H1 (cell line): ENCODE results near the gene OR52E4. TPM values are rescaled to one million over a fixed set of nuclear protein-coding genes. Genes with fewer than 3 reads are reported as not detected.

Source experiments
- CTCF ChIA-PET: fragments of 300-600 bp; sonication (Branson Sonifier 250); formaldehyde crosslinking; loops from one replicate; lab custom pipeline; 2021; ENCODE audit not compliant: partially characterized antibody; lab: Charles Lee
- POLR2A ChIA-PET: fragments of 300-600 bp; sonication (Branson Sonifier 250); formaldehyde crosslinking; loops from one replicate; lab custom pipeline; 2021; ENCODE audit warnings: inconsistent platforms; ENCODE audit not compliant: partially characterized antibody; lab: Charles Lee
- DNase-seq, 2 experiments: peaks; one replicate each; pipeline versions ENCODE4 v3.0.0 to v3.0.0-alpha.2; 2010 to 2022; ENCODE audit warnings: low spot score in 2 of 2, low read depth in 1 of 2, mixed read lengths in 1 of 2
- FAIRE-seq: peaks from 2 replicates; lab custom pipeline; 2011; peaks lifted over from hg19 to GRCh38; lab: Jason Lieb, UNC
- H2AFZ ChIP-seq: 2 replicates; pipeline ENCODE4 v1.8.1; 2012; ENCODE audit warnings: low read length, inconsistent platforms
- H2AK5ac ChIP-seq: 2 replicates; pipeline ENCODE4 v1.6.1; 2013; ENCODE audit warnings: low read depth, low read length
- H2BK120ac ChIP-seq: replicated peaks from 2 replicates; pipeline ENCODE3; 2013; ENCODE audit warnings: low read depth, low read length, inconsistent platforms
- H2BK12ac ChIP-seq: 2 replicates; pipeline ENCODE4 v1.6.1; 2013; ENCODE audit warnings: low read depth, low read length
- H2BK15ac ChIP-seq: 2 replicates; pipeline ENCODE4 v1.6.1; 2013; ENCODE audit warnings: low read length
- H2BK20ac ChIP-seq: 2 replicates; pipeline ENCODE4 v1.6.1; 2013; ENCODE audit warnings: low read length
- H2BK5ac ChIP-seq: 2 replicates; pipeline ENCODE4 v1.6.1; 2013; ENCODE audit warnings: low read depth, low read length
- H3K14ac ChIP-seq: 2 replicates; pipeline ENCODE4 v1.6.1; 2013; ENCODE audit warnings: inconsistent platforms; ENCODE audit not compliant: insufficient read length
- H3K18ac ChIP-seq: 2 replicates; pipeline ENCODE4 v1.6.1; 2013; ENCODE audit warnings: low read length; ENCODE audit errors: extremely low read depth
- H3K23ac ChIP-seq: 2 replicates; pipeline ENCODE4 v1.6.1; 2013; ENCODE audit warnings: inconsistent platforms; ENCODE audit not compliant: insufficient read length
- H3K23me2 ChIP-seq: 2 replicates; pipeline ENCODE4 v1.6.1; 2013; ENCODE audit warnings: low read depth, low read length
- H3K27ac ChIP-seq: 2 replicates; pipeline ENCODE4 v1.6.1; 2011; ENCODE audit warnings: low read depth, low read length, inconsistent platforms
- H3K27me3 ChIP-seq, 4 experiments: replicated peaks in 1 of 4; 1 replicate in 1 of 4; 2 replicates in 3 of 4; pipeline versions ENCODE4 v1.6.1 to v1.8.1; 2011 to 2013; ENCODE audit warnings: low read length in 3 of 4, mild to moderate bottlenecking in 3 of 4, inconsistent platforms in 2 of 4, mixed read lengths in 2 of 4, moderate library complexity in 1 of 4; ENCODE audit not compliant: control insufficient read depth in 3 of 4, insufficient read depth in 3 of 4; ENCODE audit errors: extremely low read depth in 1 of 4
- H3K36me3 ChIP-seq, 4 experiments: 2 replicates each; pipeline versions ENCODE4 v1.6.1 to v1.8.1; 2011 to 2013; ENCODE audit warnings: mild to moderate bottlenecking in 4 of 4, low read length in 3 of 4, moderate library complexity in 2 of 4, control low read depth in 1 of 4, inconsistent platforms in 1 of 4; ENCODE audit not compliant: insufficient read depth in 4 of 4, control insufficient read depth in 2 of 4
- H3K4ac ChIP-seq: replicated peaks from 2 replicates; pipeline ENCODE3; 2013; ENCODE audit warnings: low read length, low read depth, mixed read lengths, inconsistent platforms; ENCODE audit not compliant: insufficient read length
- H3K4me1 ChIP-seq, 4 experiments: replicated peaks in 1 of 4; 1 replicate in 1 of 4; 2 replicates in 3 of 4; pipeline versions ENCODE4 v1.6.1 to v1.8.1; 2011 to 2013; ENCODE audit warnings: low read length in 3 of 4, inconsistent platforms in 2 of 4, mixed read lengths in 1 of 4; ENCODE audit not compliant: insufficient read depth in 4 of 4, control insufficient read depth in 3 of 4
- H3K4me2 ChIP-seq, 2 experiments: 2 replicates each; pipeline versions ENCODE4 v1.6.1 to v1.8.1; 2011 to 2013; ENCODE audit warnings: low read depth in 2 of 2, low read length in 2 of 2, control low read depth in 1 of 2, inconsistent platforms in 1 of 2, mild to moderate bottlenecking in 1 of 2; ENCODE audit not compliant: insufficient read depth in 1 of 2
- H3K4me3 ChIP-seq, 4 experiments: fragments of 200-600, 300-600 bp in 1 of 4; sonication (generic), shearing (Covaris generic), sonication (Bioruptor Twin) in 1 of 4; 2 replicates each; pipeline versions ENCODE4 v1.5.1 to v1.8.1; 2011 to 2016; ENCODE audit warnings: low read length in 4 of 4, low read depth in 3 of 4, control low read depth in 2 of 4, inconsistent platforms in 2 of 4, mild to moderate bottlenecking in 2 of 4, mixed read lengths in 1 of 4, moderate library complexity in 1 of 4; ENCODE audit not compliant: insufficient read depth in 2 of 4; ENCODE audit errors: extremely low read depth in 1 of 4
- H3K56ac ChIP-seq: replicated peaks from 2 replicates; pipeline ENCODE3; 2013; ENCODE audit warnings: low read depth, mild to moderate bottlenecking, mixed read lengths, low read length, inconsistent platforms; ENCODE audit not compliant: insufficient read length
- H3K79me1 ChIP-seq: 2 replicates; pipeline ENCODE4 v1.6.1; 2013; ENCODE audit warnings: low read depth, low read length, control low read depth
- H3K79me2 ChIP-seq, 2 experiments: 2 replicates each; pipeline versions ENCODE4 v1.6.1 to v1.8.1; 2012 to 2013; ENCODE audit warnings: low read length in 2 of 2, mild to moderate bottlenecking in 2 of 2, inconsistent platforms in 1 of 2; ENCODE audit not compliant: insufficient read depth in 2 of 2, control insufficient read depth in 1 of 2
- H3K9ac ChIP-seq, 4 experiments: replicated peaks in 1 of 4; 1 replicate in 1 of 4; 2 replicates in 3 of 4; pipeline versions ENCODE4 v1.6.1 to v1.8.1; 2011 to 2013; ENCODE audit warnings: low read depth in 3 of 4, low read length in 3 of 4, control low read depth in 2 of 4, mild to moderate bottlenecking in 2 of 4, moderate library complexity in 2 of 4, inconsistent platforms in 1 of 4; ENCODE audit errors: extremely low read depth in 1 of 4
- H3K9me3 ChIP-seq, 2 experiments: 2 replicates each; pipeline versions ENCODE4 v1.6.1 to v1.8.1; 2012 to 2013; ENCODE audit warnings: mild to moderate bottlenecking in 2 of 2, moderate library complexity in 2 of 2, control low read depth in 1 of 2, inconsistent platforms in 1 of 2, low read depth in 1 of 2, low read length in 1 of 2, mixed read lengths in 1 of 2; ENCODE audit not compliant: insufficient read depth in 2 of 2
- H4K20me1 ChIP-seq, 2 experiments: replicated peaks in 1 of 2; 2 replicates each; pipeline versions ENCODE3 to v1.8.1; 2011 to 2013; ENCODE audit warnings: inconsistent platforms in 2 of 2, low read length in 2 of 2, mild to moderate bottlenecking in 1 of 2; ENCODE audit not compliant: insufficient read depth in 2 of 2, control insufficient read depth in 1 of 2
- H4K5ac ChIP-seq: 2 replicates; pipeline ENCODE4 v1.6.1; 2013; ENCODE audit warnings: low read length, low read depth, mixed read lengths, inconsistent platforms; ENCODE audit not compliant: insufficient read length
- H4K8ac ChIP-seq: 2 replicates; pipeline ENCODE4 v1.8.0; 2013; ENCODE audit warnings: mild to moderate bottlenecking, moderate library complexity, low read length, inconsistent platforms; ENCODE audit not compliant: insufficient read depth; ENCODE audit errors: extremely low read depth
- H4K91ac ChIP-seq: replicated peaks from 2 replicates; pipeline ENCODE3; 2013; ENCODE audit warnings: low read length, mixed read lengths, inconsistent platforms; ENCODE audit not compliant: insufficient read length
- EP300 ChIP-seq, 2 experiments: IDR thresholded peaks; 1 replicate in 1 of 2; 2 replicates in 1 of 2; pipeline ENCODE4 v1.6.1; 2011 to 2012; ENCODE audit warnings: low read depth in 2 of 2, low read length in 2 of 2, mild to moderate bottlenecking in 2 of 2, borderline replicate concordance in 1 of 2, inconsistent platforms in 1 of 2, moderate library complexity in 1 of 2
- FOSL1 ChIP-seq: IDR thresholded peaks from 2 replicates; pipeline ENCODE4 v1.6.1; 2011; ENCODE audit warnings: mild to moderate bottlenecking, low read depth, low read length, moderate library complexity; ENCODE audit not compliant: insufficient read depth
- GABPA ChIP-seq: IDR thresholded peaks from 2 replicates; pipeline ENCODE4 v1.6.1; 2011; ENCODE audit warnings: mild to moderate bottlenecking, low read length, moderate library complexity, borderline replicate concordance; ENCODE audit not compliant: insufficient read depth
- HDAC2 ChIP-seq, 2 experiments: fragments of 300-600 bp in 1 of 2; sonication (generic) in 1 of 2; IDR thresholded peaks; 2 replicates each; pipeline ENCODE4 v1.6.1; 2011 to 2012; ENCODE audit warnings: low read depth in 2 of 2, low read length in 2 of 2, mild to moderate bottlenecking in 2 of 2, moderate library complexity in 2 of 2, borderline replicate concordance in 1 of 2, inconsistent platforms in 1 of 2
- KDM4A ChIP-seq: IDR thresholded peaks from one replicate; pipeline ENCODE4 v1.7.1; 2012; ENCODE audit warnings: low read depth, mild to moderate bottlenecking, moderate library complexity, low read length, inconsistent platforms; ENCODE audit not compliant: severe bottlenecking
- POLR2A ChIP-seq, 2 experiments: IDR thresholded peaks; 1 replicate in 1 of 2; 2 replicates in 1 of 2; pipeline ENCODE4 v1.6.1; 2011; ENCODE audit warnings: low read depth in 2 of 2, low read length in 2 of 2, mild to moderate bottlenecking in 2 of 2; ENCODE audit errors: control extremely low read depth in 1 of 2
- POU5F1 ChIP-seq: IDR thresholded peaks from 2 replicates; pipeline ENCODE4 v1.6.1; 2011; ENCODE audit warnings: low read depth, mild to moderate bottlenecking, low read length, moderate library complexity
- SIX5 ChIP-seq: IDR thresholded peaks from 2 replicates; pipeline ENCODE4 v1.6.1; 2011; ENCODE audit warnings: mild to moderate bottlenecking, low read depth, low read length
- SP4 ChIP-seq: IDR thresholded peaks from 2 replicates; pipeline ENCODE4 v1.6.1; 2012; ENCODE audit warnings: low read length, inconsistent platforms
- TAF1 ChIP-seq: IDR thresholded peaks from 2 replicates; pipeline ENCODE4 v1.6.1; 2011; ENCODE audit warnings: mild to moderate bottlenecking, low read depth, low read length
- ZNF274 ChIP-seq: IDR thresholded peaks from 2 replicates; pipeline ENCODE4 v1.7.0; 2012; ENCODE audit warnings: low read length, borderline replicate concordance; ENCODE audit errors: extremely low read depth
- WGBS, 2 experiments: shearing (Covaris generic) in 1 of 2; methylation state at CpG; one replicate each; pipeline versions ENCODE4 v1.1.6 to v1.1.7; 2013 to 2015; ENCODE audit warnings: low lambda C conversion rate in 2 of 2, mixed read lengths in 2 of 2, inconsistent platforms in 1 of 2, low coverage in 1 of 2, missing lambda C conversion rate in 1 of 2; ENCODE audit not compliant: insufficient replicate concordance in 2 of 2, insufficient coverage in 1 of 2, insufficient read length in 1 of 2; ENCODE audit errors: extremely low coverage in 1 of 2, missing lambda C conversion rate in 1 of 2; 5-methylcytosine and 5-hydroxymethylcytosine counted together
- polyA plus RNA-seq, 7 experiments: library from polyadenylated mRNA; depleted of rRNA in 3 of 7; stranded (reverse) in 5 of 7; unstranded in 2 of 7; fragments of >200 nt in 5 of 7; fragments of 200-250 nt in 2 of 7; gene quantifications; 1 replicate in 5 of 7; 2 replicates in 1 of 7; 4 replicates in 1 of 7; pipeline versions ENCODE4 v1.2.1 to v1.2.3, GENCODE V29; 2011 to 2013; ENCODE audit warnings: missing spikeins in 2 of 7, mixed read lengths in 2 of 7
- total RNA-seq: library from RNA; stranded (reverse); fragmentation: NEBNext Ultra II Directional; extraction: Animal tissue kit (Norgen Biotek cat#: 25700); gene quantifications from 2 replicates; pipeline ENCODE4 v1.2.1, GENCODE V29; 2021
- TF ChIP-seq, protein P1 (sequence below): IDR thresholded peaks from 2 replicates; pipeline ENCODE4 v1.6.1; 2012; ENCODE audit warnings: low read length, inconsistent platforms

Gene OR52E4
- total and polyA plus RNA-seq, 2 of the 8 experiments (the other 6 are each of a cell fraction or from before 2014, with no cell fraction given), result not detected

DNA sequence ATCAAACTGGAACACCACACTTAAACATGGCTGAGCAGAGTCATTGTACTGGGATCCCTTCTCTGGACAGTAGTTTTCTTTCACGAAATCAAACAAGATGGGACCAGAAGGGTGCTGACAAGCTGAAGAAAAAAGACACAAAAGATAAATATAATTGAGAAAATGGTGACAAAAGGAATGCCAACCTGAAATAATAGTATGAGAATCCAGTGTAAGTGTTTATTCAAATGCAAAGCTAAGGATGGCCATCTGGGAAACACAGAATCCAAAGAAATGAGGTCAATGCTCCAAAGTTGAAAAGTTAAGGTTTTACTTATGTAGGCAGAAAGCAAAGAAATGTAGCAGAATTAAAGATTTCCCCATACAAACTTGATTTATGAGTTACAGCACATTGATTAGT lies 7.2 kb downstream of the OR52E4 start:
- no peak overlapping the region for H3K14ac ChIP-seq
- ChIA-PET CTCF (interaction anchor here (0.9 to 1.5 kb wide), 3 partner anchors 23 to 412 kb away, joined by 3 read pairs; no protein-coding TSS in a partner anchor), POLR2A (interaction anchor here (0.6 kb wide), 1 partner anchor 128 kb away, joined by 4 read pairs; no protein-coding TSS in a partner anchor)
- no peak overlapping the region for H2BK15ac ChIP-seq
- no peak overlapping the region for H3K4me3 ChIP-seq
- no peaks in the 10 kb centered on the region for H4K20me1 ChIP-seq
- no peak overlapping the region for H3K4ac ChIP-seq
- no peak overlapping the region for H3K9ac ChIP-seq
- no peak overlapping the region for H4K5ac ChIP-seq
- H3K27me3 ChIP-seq, result no peaks in the 10 kb centered on the region
- no peak overlapping the region for H4K8ac ChIP-seq
- 93% methylated on average over 1 of the region's 1 CpG; no CpG with 5 or more reads in 1 of the 2 experiments for WGBS, 2 experiments
- DNase-seq (no peak), FAIRE-seq (no peak)
- H2BK120ac ChIP-seq, result no peak overlapping the region
- no peaks in the 10 kb centered on the region for H3K23me2 ChIP-seq
- no peak overlapping the region for H2BK12ac ChIP-seq
- H3K27ac ChIP-seq, result no peak overlapping the region
- no peak overlapping the region for H3K18ac ChIP-seq
- no peak overlapping the region for H3K56ac ChIP-seq
- no peak overlapping the region for H4K91ac ChIP-seq
- H3K23ac ChIP-seq, result no peak overlapping the region
- no peaks in the 10 kb centered on the region for H3K79me2 ChIP-seq
- no peaks in the 10 kb centered on the region for H3K4me1 ChIP-seq
- no peak overlapping the region for H2AK5ac ChIP-seq
- H3K4me2 ChIP-seq, result no peak overlapping the region
- H3K9me3 ChIP-seq, result no peaks in the 10 kb centered on the region
- H2BK5ac ChIP-seq, result no peak overlapping the region
- H2AFZ ChIP-seq, result no peak overlapping the region
- no peak overlapping the region for H2BK20ac ChIP-seq
- no peaks in the 10 kb centered on the region for H3K36me3 ChIP-seq
- H3K79me1 ChIP-seq, result no peaks in the 10 kb centered on the region
- TF ChIP-seq HDAC2 (IDR thresholded peaks at IDR 0.05; ENCODE audit: borderline replicate concordance in 1 of 2, low read depth in 2 of 2, low read length in 2 of 2) (no peak), ZNF274 (no peak), TAF1 (no peak), EP300 (IDR thresholded peaks at IDR 0.05; ENCODE audit: borderline replicate concordance in 1 of 2, low read depth in 2 of 2, low read length in 2 of 2) (no peak), SIX5 (no peak), FOSL1 (no peak), KDM4A (no peak), GABPA (no peak), POU5F1 (no peak), SP4 (no peak), POLR2A (IDR thresholded peaks at IDR 0.05; ENCODE audit: control extremely low read depth in 1 of 2, low read depth in 2 of 2, low read length in 2 of 2) (no peak)
- TF ChIP-seq, protein P1, sequence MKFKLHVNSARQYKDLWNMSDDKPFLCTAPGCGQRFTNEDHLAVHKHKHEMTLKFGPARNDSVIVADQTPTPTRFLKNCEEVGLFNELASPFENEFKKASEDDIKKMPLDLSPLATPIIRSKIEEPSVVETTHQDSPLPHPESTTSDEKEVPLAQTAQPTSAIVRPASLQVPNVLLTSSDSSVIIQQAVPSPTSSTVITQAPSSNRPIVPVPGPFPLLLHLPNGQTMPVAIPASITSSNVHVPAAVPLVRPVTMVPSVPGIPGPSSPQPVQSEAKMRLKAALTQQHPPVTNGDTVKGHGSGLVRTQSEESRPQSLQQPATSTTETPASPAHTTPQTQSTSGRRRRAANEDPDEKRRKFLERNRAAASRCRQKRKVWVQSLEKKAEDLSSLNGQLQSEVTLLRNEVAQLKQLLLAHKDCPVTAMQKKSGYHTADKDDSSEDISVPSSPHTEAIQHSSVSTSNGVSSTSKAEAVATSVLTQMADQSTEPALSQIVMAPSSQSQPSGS, result no peak
